Stimulated activated CD8-positive, alpha-beta memory T cell treated with anti-CD3 and anti-CD28 coated beads, Interleukin-7, amount 100 ng/mL, for 1 hour (primary cell): Measurements from ENCODE around the gene FAM8A1.
A peak's percentile ranks its signal among the peaks of the same experiment; 100 is the strongest.

Experiments used
- DNase-seq, 2 donors: peaks; one replicate each; pipeline ENCODE4 v3.0.0-alpha.2; 2020; ENCODE audit warnings: low read depth in 2 of 2

Gene FAM8A1

DNA sequence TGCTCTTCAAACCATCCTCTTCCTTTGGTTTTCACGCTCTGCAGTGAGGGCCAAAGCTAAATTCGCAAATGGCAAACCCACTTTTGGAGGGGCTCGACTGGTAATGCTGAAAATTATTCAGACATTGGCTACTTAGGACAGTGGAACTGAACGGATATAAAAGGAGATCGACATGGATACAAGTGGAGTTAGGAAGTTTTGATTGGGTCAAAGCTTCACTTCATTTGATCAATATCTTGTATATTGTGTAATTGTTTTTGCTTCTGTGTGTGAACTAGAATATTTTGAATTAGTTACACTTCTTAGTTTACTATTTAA lies 1.2 kb downstream of the FAM8A1 start:
- DNase-seq, result no peak

DNA sequence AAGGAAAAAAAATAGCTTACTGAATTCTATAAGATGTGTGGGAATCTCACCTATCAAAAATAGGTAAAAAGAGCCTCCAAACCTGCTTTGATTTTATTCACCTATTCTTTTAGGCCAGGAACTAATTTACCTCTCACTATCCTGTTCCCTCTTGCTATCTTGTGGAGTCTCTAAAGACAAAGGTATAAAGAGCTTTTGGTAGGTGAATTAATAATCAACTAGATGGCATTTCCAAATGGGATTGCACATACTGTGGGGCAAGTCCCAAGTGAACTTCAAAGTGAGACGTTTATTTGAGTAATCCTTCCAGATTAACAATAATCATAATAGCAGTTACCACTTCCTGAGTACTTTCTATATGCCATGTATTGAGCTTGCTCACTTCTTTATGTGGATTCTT lies 2.8 kb downstream of the FAM8A1 start:
- DNase-seq, result no peak

DNA sequence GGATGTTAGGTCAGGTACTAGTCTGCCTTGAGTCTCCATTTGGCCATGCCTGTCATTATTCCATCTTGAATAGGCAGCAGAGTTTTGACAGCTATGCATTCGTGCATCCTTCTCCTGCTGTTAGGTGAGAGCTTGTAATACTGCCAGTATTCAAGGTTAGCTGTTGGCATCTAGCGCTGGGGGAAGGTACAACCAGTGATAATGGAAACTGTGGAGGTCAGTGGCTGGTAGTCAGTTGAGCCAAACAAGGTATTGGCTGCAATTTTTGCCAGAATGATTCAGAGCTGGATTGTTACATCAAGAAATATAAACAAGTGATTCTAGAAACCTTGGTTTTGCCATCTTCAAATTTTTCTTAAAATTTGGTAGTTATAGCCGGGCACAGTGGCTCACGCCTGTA lies 6.5 kb downstream of the FAM8A1 start:
- DNase-seq, result no peak

DNA sequence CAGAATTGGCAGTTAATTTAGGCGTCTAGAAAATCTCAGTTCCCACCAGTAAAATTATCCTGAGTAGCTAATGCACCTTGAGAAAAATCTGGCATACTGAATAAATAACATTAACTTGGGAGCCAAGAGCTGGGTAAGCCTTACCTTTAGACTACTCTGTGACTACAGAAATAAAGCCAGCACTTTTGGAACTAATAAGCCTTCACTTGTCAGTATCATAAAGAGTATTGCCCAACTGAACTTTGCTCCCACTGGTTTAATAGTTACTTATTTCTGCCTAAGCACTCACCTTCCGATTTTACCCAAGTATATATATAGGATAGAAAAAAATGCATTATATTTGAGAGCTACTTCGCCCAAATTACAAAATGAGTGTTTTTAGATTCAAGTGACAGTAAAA lies 10.7 kb downstream of the FAM8A1 start:
- no peak for DNase-seq

GRCh38 chr6:17612048-17612447 lies 11.9 kb downstream of the FAM8A1 start:
- DNase-seq, result no peak

- DNase-seq, result no peak
These were observed 15.7 kb downstream of the FAM8A1 start for GRCh38 chr6:17615794-17616193.

DNA sequence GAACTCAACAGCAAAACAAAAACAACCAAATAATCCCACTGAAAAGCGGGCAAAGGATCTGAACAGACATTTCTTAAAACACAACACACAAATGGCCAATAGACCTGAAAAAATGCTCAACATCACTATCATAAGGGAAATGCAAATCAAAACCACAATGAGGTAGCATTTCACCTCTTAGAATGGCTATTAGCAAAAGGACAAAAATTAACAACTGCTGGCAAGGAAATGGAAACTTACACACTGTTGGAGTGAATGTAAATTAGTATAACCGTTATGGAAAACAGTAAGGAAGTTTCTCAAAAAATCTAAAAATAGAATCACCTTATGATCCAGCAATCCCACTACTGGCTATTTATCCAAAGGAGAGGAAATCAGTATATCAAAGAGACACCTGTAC lies 20.9 kb downstream of the FAM8A1 start:
- no peak for DNase-seq

- no peak for DNase-seq
These were observed 22.0 kb downstream of the FAM8A1 start for GRCh38 chr6:17622144-17622543.

- DNase-seq, result no peak
These were observed 24.3 kb downstream of the FAM8A1 start for GRCh38 chr6:17624396-17624795.

- DNase-seq, result no peak
These were observed 28.8 kb downstream of the FAM8A1 start for GRCh38 chr6:17628873-17629272.

GRCh38 chr6:17629824-17630510 lies 29.9 kb downstream of the FAM8A1 start:
- DNase-seq, result no peak

DNA sequence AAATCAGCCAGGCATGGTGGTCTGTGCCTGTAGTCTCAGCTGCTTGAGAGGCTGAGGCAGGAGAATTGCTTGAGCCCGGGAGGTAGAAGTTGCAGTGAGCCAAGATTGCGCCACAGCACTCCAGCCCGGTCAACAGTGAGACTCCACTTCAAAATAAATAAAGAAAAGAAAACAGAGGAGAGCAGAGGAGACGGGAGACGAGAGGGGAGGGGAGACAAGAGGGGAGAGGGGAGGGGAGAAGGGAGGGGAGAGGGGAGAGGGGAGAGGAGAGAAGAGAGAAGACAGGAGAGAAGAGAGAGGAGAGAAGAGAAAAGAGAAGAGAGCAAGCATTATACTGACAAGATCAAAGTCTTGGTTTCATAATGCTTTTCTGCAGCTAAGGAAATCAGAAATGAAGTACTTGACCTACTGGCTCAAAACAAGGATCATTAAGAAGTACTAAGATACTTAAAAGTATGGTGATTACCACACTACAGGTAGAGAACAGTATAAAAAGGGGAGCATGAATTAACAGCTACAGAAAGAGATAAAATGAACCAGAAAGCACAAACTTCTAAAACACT lies 30.5 kb downstream of the FAM8A1 start:
- no peak for DNase-seq

DNA sequence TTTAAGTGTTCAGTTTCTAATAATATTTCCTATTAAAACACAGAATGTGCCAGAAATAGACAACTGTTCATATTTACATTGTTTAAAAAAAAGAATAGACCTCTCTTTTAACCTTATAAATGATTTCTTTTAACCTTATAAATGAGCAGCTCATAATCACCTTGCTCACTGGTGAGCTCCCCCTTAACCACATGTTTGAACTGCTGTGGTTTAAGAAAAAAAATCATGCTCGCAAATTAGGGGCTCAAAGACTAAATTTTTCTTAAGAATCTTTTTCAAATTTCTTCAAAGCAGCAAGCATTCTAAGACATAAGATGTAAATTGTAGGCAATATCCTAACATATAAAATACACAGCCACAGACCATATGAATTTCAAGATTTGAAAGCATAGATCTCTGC lies 32.8 kb downstream of the FAM8A1 start:
- no peak for DNase-seq

DNA sequence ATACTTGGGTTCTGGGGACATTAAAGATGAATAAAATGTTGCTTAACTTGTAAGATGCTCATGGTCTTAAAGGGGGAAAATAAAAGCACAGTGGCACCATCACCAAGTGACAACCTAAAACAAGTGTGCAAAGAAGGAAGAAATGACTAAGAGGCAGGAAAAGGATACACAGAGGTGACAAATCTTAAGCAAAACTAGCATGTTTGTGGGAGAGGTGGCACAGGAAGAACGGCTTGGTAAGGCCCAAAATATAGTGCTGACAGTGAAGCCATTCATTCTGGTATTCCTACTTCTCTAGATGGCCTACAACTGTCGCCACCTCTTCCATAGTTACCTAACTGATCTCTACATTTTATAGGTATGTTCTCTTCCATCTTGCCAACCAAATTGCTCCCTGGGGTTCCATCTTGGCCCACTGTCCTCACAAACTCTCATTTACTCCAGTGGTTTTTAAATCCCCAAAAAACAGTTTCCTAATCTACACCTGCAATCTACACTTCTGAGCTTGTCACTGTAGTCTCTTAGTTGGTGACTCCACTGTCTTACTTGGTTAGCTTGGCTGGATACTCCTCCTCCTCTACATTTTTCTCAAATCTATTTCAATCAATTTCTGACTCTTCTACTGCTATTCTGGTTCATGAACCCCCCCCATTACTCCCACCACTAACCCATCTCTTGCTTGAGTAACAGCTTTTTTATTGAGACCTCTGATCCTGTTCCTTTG lies 33.5 kb downstream of the FAM8A1 start:
- DNase-seq, result peak in 1 of 2 donors; percentile 4

GRCh38 chr6:17635568-17635967 lies 35.5 kb downstream of the FAM8A1 start:
- no peak for DNase-seq

DNA sequence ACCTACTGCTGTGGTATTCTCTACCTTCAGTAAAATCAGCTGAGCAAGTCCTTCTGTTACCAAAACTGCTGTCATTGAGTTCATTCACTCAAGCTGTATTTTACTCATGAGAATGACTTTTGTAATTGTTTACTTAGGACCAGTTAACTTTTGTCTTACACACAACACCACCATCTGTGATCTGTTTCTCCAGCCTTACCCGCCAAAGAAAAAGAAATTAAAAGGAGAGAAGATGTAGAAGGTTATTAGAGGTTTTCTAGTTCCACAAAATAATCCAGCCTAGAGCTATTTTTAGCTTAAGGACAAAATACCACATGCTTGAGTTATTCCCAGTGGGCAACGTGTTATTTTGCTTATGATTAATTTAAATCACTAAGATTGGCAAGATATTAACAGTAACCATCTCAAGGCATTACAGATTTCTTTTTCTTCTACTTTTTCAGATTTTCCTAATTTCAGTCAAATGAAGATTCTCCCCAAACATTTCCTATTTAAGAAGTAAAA lies 38.2 kb downstream of the FAM8A1 start:
- no peak for DNase-seq

DNA sequence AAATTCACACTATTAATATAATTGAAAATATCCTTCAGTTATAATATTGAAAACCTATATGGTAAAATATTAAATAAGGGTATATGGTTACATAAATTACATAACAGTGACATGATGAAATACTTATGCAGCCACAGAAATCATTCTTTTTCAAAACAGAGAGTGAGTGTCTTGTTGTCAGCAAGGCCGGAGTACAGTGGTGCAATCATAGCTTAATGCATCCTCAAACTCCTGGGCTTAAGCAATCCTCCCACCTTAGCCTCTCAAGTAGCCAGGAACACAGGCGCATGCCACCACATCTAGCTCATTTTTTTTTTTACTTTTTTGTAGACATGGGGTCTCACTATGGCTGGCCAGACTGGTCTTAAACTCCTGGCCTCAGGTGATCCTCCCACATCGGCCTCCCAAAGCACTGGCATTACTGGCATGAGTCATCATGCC lies 40.4 kb downstream of the FAM8A1 start:
- DNase-seq, result no peak

GRCh38 chr6:17648745-17649144 lies 48.6 kb downstream of the FAM8A1 start:
- no peak for DNase-seq

GRCh38 chr6:17650656-17651309 lies 50.7 kb downstream of the FAM8A1 start:
- DNase-seq, result no peak

- DNase-seq, result no peak
These were observed 53.2 kb downstream of the FAM8A1 start for GRCh38 chr6:17653198-17653882.

- DNase-seq, result no peak
These were observed 56.0 kb downstream of the FAM8A1 start for GRCh38 chr6:17656092-17656491.

DNA sequence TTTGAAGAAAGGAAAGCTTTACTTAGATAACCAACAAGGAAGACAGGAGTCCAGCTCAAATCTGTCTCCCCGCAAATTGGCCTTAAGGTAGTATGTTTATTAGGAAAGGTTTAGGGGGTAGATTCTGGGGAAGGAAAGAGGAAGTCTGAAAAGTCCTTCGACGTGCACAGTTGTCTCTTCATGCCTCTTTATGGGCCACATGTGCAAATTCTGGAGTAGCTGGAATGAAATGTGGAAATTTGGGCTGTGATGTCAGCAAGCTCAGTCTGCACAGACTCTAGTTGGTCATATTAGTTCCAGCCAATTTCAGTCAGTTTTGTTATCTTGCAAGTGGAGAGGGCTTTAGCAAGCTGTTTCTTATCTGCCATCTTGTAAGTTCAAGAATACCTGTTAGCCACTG lies 56.5 kb downstream of the FAM8A1 start:
- DNase-seq, result no peak
